ENCODE results near the gene MCRIP1.

MCRIP1 gene

DNA sequence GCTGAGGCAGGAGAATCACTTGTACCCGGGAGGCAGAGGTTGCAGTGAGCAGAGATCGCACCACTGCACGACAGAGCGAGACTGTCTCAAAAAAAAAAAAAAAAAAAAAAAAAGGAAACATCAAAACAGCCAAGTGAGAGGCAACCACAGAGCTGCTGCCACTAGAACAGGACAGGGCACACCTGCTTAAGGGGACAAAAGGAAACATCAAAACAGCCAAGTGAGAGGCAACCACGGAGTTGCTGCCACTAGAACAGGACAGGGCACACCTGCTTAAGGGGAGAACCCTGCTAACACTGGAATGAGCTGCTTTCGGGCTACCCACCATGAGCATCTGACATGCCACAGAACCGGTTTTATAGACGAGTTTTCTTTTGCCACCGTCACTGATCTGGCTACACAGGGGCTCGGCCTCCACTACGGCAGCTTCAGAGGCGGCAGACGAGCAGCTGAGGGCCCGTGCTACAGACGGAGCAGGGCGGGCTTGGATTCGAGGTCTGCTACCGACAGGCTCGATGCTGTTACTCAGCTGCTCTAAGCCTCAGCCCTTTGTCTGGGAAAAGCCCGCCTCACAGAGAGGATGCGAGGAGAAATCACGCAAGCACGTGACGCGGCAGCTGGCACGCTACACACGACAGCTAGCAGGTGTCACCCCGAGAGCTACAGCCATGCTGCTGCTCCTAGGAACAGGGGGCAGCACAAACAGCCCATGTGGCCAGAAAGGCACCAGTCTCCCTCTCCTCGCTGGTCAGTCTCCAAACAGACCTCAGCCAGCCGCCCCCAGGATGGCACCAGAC lies 25.3 kb upstream of the MCRIP1 start:
- H3K27ac ChIP-seq: no peak overlapping the region
- no peak for DNase-seq

DNA sequence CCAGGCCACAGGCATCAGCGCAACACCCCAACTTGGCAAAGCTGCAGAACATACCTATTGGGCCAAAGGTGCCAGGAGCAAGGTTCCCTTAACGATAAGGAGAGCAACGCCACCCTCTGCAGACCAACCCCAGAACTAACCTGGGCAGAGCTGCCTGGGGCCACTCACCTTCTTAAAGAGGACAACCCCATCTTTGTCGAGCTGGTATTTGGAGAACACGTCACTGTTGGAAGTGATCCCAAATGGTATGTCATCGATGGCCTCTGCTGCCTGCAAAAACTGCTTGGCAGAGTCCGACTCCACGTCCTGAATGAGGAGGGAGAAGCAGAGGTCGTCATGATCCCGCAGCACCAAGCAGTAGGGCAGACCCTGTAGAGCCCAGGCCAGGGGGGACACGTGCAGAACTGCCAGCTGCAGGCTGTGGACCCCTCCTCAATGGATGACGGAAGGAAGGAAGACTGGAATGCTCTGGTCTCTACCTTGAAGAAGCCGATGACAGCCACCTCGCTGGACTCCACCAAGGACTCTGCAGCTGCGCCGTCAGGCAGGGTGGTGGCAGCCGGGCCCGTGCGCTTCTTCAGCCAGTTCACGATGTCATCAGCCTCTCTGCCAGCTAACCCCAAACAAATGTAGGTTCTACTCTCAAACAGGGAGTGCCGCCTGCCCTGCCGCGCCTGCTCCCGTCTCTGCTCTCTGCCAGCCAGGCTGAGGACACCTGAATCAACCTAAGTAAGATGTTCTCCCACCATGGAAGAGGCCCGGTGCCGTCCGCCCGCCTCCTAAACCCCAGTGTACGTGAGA lies 22.1 kb upstream of the MCRIP1 start:
- H3K36me3 ChIP-seq: peaks cover 97% of the 10 kb centered on the region
- DNase-seq: peak; percentile 57
- H3K27me3 ChIP-seq (ENCODE audit: insufficient read depth, low read depth, severe bottlenecking): no peaks in the 10 kb centered on the region
- TF ChIP-seq, protein P1, sequence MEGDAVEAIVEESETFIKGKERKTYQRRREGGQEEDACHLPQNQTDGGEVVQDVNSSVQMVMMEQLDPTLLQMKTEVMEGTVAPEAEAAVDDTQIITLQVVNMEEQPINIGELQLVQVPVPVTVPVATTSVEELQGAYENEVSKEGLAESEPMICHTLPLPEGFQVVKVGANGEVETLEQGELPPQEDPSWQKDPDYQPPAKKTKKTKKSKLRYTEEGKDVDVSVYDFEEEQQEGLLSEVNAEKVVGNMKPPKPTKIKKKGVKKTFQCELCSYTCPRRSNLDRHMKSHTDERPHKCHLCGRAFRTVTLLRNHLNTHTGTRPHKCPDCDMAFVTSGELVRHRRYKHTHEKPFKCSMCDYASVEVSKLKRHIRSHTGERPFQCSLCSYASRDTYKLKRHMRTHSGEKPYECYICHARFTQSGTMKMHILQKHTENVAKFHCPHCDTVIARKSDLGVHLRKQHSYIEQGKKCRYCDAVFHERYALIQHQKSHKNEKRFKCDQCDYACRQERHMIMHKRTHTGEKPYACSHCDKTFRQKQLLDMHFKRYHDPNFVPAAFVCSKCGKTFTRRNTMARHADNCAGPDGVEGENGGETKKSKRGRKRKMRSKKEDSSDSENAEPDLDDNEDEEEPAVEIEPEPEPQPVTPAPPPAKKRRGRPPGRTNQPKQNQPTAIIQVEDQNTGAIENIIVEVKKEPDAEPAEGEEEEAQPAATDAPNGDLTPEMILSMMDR (IDR thresholded peaks at IDR 0.05; ENCODE audit: low read depth, low read length): peak; percentile 65
- no peaks in the 10 kb centered on the region for H3K9me3 ChIP-seq (ENCODE audit: severe bottlenecking)
- no peak overlapping the region for H3K4me3 ChIP-seq (ENCODE audit: low read depth, low read length)
- H3K27ac ChIP-seq: no peak overlapping the region

More for the DNA sequence above, 25.3 kb upstream of the MCRIP1 start:
- TF ChIP-seq, protein P1 (IDR thresholded peaks at IDR 0.05; ENCODE audit: low read depth, low read length): no peak
- no peak overlapping the region for H3K4me3 ChIP-seq (ENCODE audit: low read depth, low read length)
- no peaks in the 10 kb centered on the region for H3K27me3 ChIP-seq (ENCODE audit: insufficient read depth, low read depth, severe bottlenecking)
- peaks cover 75% of the 10 kb centered on the region for H3K36me3 ChIP-seq
- no peaks in the 10 kb centered on the region for H3K9me3 ChIP-seq (ENCODE audit: severe bottlenecking)

DNA sequence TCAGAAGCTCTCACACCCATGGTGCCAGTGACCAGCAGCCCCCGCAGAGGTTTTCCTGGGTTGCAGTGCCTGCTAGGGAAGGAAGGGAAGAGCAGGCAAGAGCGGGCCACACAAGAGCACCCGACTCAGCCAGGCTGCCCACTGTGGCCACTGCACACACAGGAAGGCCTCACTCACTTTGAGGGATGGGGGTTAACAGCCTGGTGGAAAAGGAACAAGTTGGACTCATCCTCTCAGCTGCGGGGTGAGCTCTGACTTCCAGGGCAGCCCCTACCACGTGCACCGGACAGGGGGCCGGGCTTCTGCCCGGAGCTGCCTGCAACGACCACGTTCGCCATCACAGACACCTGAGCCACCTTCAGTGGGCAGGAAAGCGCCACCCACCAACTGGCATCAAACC lies 19.1 kb upstream of the MCRIP1 start:
- no peak overlapping the region for H3K27ac ChIP-seq

DNA sequence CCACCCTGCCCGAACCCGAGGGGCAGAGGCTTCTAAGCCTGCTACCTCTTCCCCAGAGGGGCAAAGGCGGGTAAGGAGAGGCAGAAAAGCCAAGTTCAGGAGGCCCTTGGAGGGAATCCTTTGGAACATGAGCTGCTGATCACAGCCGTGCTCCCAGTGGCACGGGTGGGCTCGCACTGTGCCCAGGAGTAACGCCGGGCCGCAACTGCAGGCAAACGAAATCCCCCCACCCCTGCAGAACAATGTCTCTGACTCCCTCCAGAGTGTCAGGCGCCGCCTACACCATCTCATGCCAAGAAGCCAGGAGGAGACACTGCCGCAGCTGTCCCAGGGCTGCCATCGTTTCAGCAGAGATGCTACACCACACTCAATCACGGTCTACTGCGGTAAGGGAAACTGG lies 18.3 kb upstream of the MCRIP1 start:
- no peaks in the 10 kb centered on the region for H3K27me3 ChIP-seq (ENCODE audit: insufficient read depth, low read depth, severe bottlenecking)
- TF ChIP-seq, protein P1 (IDR thresholded peaks at IDR 0.05; ENCODE audit: low read depth, low read length): no peak
- no peak overlapping the region for H3K27ac ChIP-seq
- no peak for DNase-seq
- H3K4me3 ChIP-seq (ENCODE audit: low read depth, low read length): no peak overlapping the region
- no peaks in the 10 kb centered on the region for H3K9me3 ChIP-seq (ENCODE audit: severe bottlenecking)
- H3K36me3 ChIP-seq: peaks cover 100% of the 10 kb centered on the region

More for the DNA sequence above, 19.1 kb upstream of the MCRIP1 start:
- H3K27me3 ChIP-seq (ENCODE audit: insufficient read depth, low read depth, severe bottlenecking): no peaks in the 10 kb centered on the region
- no peaks in the 10 kb centered on the region for H3K9me3 ChIP-seq (ENCODE audit: severe bottlenecking)
- H3K36me3 ChIP-seq: peaks cover 98% of the 10 kb centered on the region
- no peak overlapping the region for H3K4me3 ChIP-seq (ENCODE audit: low read depth, low read length)
- no peak for DNase-seq
- TF ChIP-seq, protein P1 (IDR thresholded peaks at IDR 0.05; ENCODE audit: low read depth, low read length): no peak

DNA sequence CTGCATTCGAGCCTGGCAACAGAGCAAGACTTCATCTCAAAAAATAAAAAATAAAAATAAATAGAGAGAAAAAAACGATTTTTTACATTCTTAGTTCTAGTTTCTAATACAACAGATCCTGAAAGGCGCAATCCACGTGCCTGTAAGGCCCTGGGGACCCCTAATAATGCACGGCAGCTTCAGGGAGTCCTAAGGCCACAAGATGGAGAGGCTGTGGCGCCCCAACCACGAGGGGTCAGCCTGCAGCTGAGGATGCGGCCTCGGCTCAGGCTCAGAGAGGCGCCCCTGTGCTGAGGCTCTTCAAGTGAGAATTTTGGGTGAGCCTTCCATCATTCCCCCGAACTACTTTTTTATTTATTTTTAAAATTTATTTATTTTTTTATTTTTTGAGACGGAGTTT lies 16.4 kb upstream of the MCRIP1 start:
- no peaks in the 10 kb centered on the region for H3K9me3 ChIP-seq (ENCODE audit: severe bottlenecking)
- no peak for DNase-seq
- peaks cover 100% of the 10 kb centered on the region for H3K36me3 ChIP-seq
- no peak overlapping the region for H3K4me3 ChIP-seq (ENCODE audit: low read depth, low read length)
- no peak overlapping the region for H3K27ac ChIP-seq
- H3K27me3 ChIP-seq (ENCODE audit: insufficient read depth, low read depth, severe bottlenecking): no peaks in the 10 kb centered on the region
- TF ChIP-seq, protein P1 (IDR thresholded peaks at IDR 0.05; ENCODE audit: low read depth, low read length): no peak
